K562 (cell line): ENCODE data around the gene BCKDK. TPM values are rescaled to one million over a fixed set of nuclear protein-coding genes. Genes with fewer than 3 reads are reported as not detected.

ENCODE experiments used
- BMI1 ChIP-seq: fragments of 150-350 bp; IDR thresholded peaks from 2 replicates; pipeline ENCODE4 v1.6.1; 2014; ENCODE audit warnings: low read length
- CREB3L1 ChIP-seq: fragments of 450-650 bp; IDR thresholded peaks from 2 replicates; pipeline ENCODE4 v1.6.1; 2014; ENCODE audit warnings: low read depth, mild to moderate bottlenecking, moderate library complexity, borderline replicate concordance
- EP300 ChIP-seq: IDR thresholded peaks from 2 replicates; pipeline ENCODE4 v1.6.1; 2012; ENCODE audit warnings: low read length, improper control_type of control experiment
- HMBOX1 ChIP-seq: sonication (generic); IDR thresholded peaks from 2 replicates; pipeline ENCODE4 v1.6.1; 2016
- L3MBTL2 ChIP-seq: fragments of 450-650 bp; IDR thresholded peaks from 2 replicates; pipeline ENCODE4 v1.6.1; 2016; ENCODE audit warnings: mild to moderate bottlenecking, moderate library complexity
- LEF1 ChIP-seq: fragments of 450-650 bp; IDR thresholded peaks from 2 replicates; pipeline ENCODE4 v1.6.1; 2016; ENCODE audit warnings: mild to moderate bottlenecking
- MAZ ChIP-seq, 2 experiments: fragments of 450-650 bp in 1 of 2; sonication (generic) in 1 of 2; formaldehyde crosslinking; IDR thresholded peaks in 1 of 2; conservative IDR thresholded peaks in 1 of 2; 2 replicates each; pipeline versions ENCODE4 v1.4.0 to v1.5.0; 2020; ENCODE audit warnings: mild to moderate bottlenecking in 1 of 2, missing genetic modification reagents in 1 of 2
- POLR2AphosphoS2 ChIP-seq: IDR thresholded peaks from 2 replicates; pipeline ENCODE4 v1.6.1; 2012; ENCODE audit warnings: low read length, improper control_type of control experiment
- TCF3 ChIP-seq: sonication (generic); formaldehyde crosslinking; IDR thresholded peaks from 2 replicates; pipeline ENCODE4 v1.4.0; 2020; ENCODE audit warnings: mild to moderate bottlenecking, missing genetic modification reagents
- TEAD4 ChIP-seq, 2 experiments: sonication (generic) in 1 of 2; formaldehyde crosslinking in 1 of 2; IDR thresholded peaks; 2 replicates each; pipeline versions ENCODE4 v1.6.1 to v1.8.0; 2012 to 2022; ENCODE audit warnings: borderline replicate concordance in 1 of 2, inconsistent platforms in 1 of 2, low read length in 1 of 2, mild to moderate bottlenecking in 1 of 2, missing genetic modification reagents in 1 of 2
- TRIM24 ChIP-seq, 2 experiments: fragments of 450-650 bp; IDR thresholded peaks; 2 replicates each; pipeline ENCODE4 v1.6.1; 2016
- TRIM28 ChIP-seq: fragments of 450-650 bp; IDR thresholded peaks from 2 replicates; pipeline ENCODE4 v1.6.1; 2017
- ZBTB1 ChIP-seq: sonication (generic); formaldehyde crosslinking; IDR thresholded peaks from 2 replicates; pipeline ENCODE4 v1.8.1; 2023; ENCODE audit warnings: missing genetic modification reagents, low read depth, mild to moderate bottlenecking, borderline replicate concordance
- ZNF561 ChIP-seq: fragments of 450-650 bp; formaldehyde crosslinking; conservative IDR thresholded peaks from 2 replicates; pipeline ENCODE4 v1.4.0; 2020; ENCODE audit warnings: mild to moderate bottlenecking, moderate library complexity
- ZNF79 ChIP-seq: fragments of 250-450 bp; sonication (Bioruptor Pico); IDR thresholded peaks from 2 replicates; pipeline ENCODE4 v1.4.0; 2020; ENCODE audit warnings: low read depth, mild to moderate bottlenecking, moderate library complexity
- polyA plus RNA-seq, 8 experiments: library from polyadenylated mRNA; depleted of rRNA in 4 of 8; stranded (reverse) in 5 of 8; unstranded in 3 of 8; fragments of >200 nt; fragmentation: Nextera tagmentation in 2 of 8; fragmentation: Illumina TruSeq in 1 of 8; extraction: Ambion mirVana in 2 of 8; extraction: Trizol in 1 of 8; gene quantifications; 2 replicates each; pipeline versions ENCODE4 v1.2.1 to v1.2.3, GENCODE V29; 2011 to 2014; ENCODE audit warnings: inconsistent platforms in 1 of 8, missing spikeins in 1 of 8
- total RNA-seq, 7 experiments: library from RNA; depleted of rRNA in 6 of 7; stranded (reverse); fragments of >200 nt in 6 of 7; fragmentation: Illumina TruSeq in 2 of 7; extraction: Trizol in 2 of 7; gene quantifications; 2 replicates each; pipeline versions ENCODE4 v1.2.1 to v1.2.3, GENCODE V29; 2011 to 2021; ENCODE audit warnings: low replicate concordance in 1 of 7
- TF ChIP-seq, protein P1 (sequence below): fragments of 250-450 bp; sonication (Bioruptor Pico); IDR thresholded peaks from 2 replicates; pipeline ENCODE4 v1.5.0; 2021; ENCODE audit warnings: mild to moderate bottlenecking, moderate library complexity
- TF ChIP-seq, protein P2 (sequence below): fragments of 200-800 bp; sonication (Bioruptor generic); IDR thresholded peaks from 2 replicates; pipeline ENCODE4 v1.6.1; 2017; ENCODE audit warnings: missing genetic modification characterization, missing compliant biosample characterization
- TF ChIP-seq, protein P3 (sequence below): fragments of 250-450 bp; sonication (Bioruptor Pico); IDR thresholded peaks from 2 replicates; pipeline ENCODE4 v1.8.0; 2022; ENCODE audit warnings: inconsistent platforms, mild to moderate bottlenecking, moderate library complexity, borderline replicate concordance

The BCKDK gene
- total and polyA plus RNA-seq, 9 of the 15 experiments (the other 6 are each of a cell fraction or from before 2014, with no cell fraction given), result 0.58 to 34.8 (median 13.1) TPM

DNA sequence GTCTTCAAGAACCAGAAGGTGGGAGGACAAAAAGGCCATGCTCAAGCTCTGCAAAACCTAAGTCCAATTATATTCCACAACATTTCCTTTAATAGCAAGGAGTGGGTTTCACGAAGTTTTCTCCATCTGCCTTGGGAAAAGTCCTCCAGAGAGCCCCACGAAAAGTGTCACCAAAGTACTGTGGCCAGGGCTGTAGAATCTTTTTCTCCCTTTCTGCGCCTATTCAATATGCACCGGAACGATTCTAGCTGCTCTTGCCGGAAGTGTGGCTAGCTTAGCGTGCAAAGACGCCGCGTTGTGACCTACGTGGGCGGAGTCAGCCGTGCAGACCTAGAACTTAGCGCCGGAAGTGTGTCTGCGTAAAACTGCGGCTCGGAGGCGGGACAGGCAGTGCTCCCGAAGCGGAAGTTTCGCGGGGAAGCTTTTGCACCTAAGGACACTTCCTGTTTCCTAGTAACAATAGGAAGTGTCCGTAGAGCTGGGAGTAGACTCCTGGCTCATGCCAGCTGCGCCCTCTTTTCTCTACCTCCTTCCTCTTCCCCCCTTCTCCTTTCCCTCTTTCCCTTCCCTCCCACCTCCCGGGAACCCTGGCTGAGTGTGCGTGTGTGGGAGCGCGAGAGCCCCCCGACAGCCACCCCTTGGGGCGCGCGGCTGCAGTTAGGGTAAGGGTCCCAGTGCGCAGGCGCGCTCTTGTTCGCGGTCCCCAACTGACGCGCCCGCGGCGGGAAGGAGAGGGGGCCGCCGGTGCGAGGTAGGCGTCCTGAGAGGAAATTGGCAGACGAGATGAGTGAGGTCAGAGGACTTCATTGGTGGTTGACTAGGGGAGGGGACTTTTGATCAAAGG is 34.0 kb upstream of the BCKDK start, which contains the start of the genes ZNF646 and ZNF668 (continued):
- TF ChIP-seq, protein P1, sequence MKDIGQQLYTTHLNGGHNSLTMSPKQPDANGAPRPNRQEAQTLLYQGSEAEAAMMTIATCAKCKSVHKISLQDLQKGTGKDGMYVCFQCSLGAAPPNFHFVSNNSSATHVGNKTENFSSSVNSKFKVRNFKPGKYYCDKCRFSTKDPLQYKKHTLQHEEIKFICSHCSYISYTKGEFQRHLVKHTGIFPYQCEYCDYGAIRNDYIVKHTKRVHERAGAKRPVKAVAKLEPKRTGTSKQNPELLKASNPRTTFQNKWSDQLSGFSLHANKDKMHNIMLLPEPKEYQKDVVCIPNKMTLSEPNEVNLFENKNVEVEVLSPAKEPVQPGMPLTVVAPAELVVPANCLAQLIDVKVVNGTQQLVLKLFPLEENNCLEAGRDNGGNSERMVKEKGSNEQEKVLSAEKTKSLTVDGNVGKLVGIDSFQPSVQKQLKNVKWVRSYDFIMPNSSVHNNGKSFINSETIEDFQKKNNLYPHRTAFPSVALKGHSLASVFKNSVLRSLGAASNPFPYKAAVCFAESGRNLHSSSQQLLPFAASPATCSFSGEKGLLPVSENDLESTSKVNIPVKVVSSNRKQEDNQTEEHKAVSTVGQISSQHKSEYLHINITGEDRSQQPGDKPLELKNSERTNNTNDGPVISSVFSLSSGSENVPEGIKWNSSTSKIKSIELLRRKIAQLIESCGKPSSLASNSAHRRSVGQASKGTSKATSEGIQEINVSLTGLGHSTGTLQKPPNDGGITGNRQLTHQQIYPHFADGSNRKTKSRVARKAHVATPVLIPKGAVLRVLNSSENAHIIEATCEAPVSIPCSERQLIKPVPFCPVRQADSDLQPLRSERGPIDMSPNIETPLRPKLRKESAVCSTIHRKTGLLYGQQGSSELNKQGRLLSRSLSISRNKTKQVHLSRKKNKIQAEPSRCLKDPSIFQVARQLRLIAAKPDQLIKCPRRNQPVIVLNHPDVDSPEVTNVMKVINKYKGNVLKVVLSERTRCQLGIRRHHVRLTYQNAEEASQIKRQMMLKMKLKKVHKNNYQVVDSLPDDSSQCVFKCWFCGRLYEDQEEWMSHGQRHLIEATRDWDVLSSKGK (CRISPR knock-in tag), result no peak
- TF ChIP-seq EP300, result peak; percentile 45
- no peak for TF ChIP-seq HMBOX1
- TF ChIP-seq ZBTB1 (CRISPR knock-in tag), result no peak
- no peak for TF ChIP-seq ZNF561 (CRISPR knock-in tag)
- TF ChIP-seq CREB3L1, result peak; percentile 77
- TF ChIP-seq MAZ (CRISPR knock-in tag; conservative IDR thresholded peaks at IDR 0.05 in 1 of 2, IDR thresholded peaks at IDR 0.05 in 1 of 2), result peak; percentile 71 to 72; a peak in 3 of 4 replicates
- TF ChIP-seq ZNF79 (CRISPR knock-in tag), result no peak
- TF ChIP-seq TCF3 (CRISPR knock-in tag), result no peak; the same call in 1 of the 2 replicates
- TF ChIP-seq TRIM28, result no peak
- peak in 1 of 2 experiments; percentile 98; a peak in 2 of 4 replicates for TF ChIP-seq TRIM24 (IDR thresholded peaks at IDR 0.05)
- TF ChIP-seq TEAD4 (IDR thresholded peaks at IDR 0.05; ENCODE audit: low read length), result no peak
- no peak for TF ChIP-seq TEAD4 (CRISPR knock-in tag; IDR thresholded peaks at IDR 0.05; ENCODE audit: borderline replicate concordance)
- peak; percentile 56 for TF ChIP-seq L3MBTL2
- no peak; the same call in 1 of the 2 replicates for TF ChIP-seq POLR2AphosphoS2
- TF ChIP-seq, protein P2, sequence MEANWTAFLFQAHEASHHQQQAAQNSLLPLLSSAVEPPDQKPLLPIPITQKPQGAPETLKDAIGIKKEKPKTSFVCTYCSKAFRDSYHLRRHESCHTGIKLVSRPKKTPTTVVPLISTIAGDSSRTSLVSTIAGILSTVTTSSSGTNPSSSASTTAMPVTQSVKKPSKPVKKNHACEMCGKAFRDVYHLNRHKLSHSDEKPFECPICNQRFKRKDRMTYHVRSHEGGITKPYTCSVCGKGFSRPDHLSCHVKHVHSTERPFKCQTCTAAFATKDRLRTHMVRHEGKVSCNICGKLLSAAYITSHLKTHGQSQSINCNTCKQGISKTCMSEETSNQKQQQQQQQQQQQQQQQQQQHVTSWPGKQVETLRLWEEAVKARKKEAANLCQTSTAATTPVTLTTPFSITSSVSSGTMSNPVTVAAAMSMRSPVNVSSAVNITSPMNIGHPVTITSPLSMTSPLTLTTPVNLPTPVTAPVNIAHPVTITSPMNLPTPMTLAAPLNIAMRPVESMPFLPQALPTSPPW, result no peak
- no peak for TF ChIP-seq BMI1
- TF ChIP-seq, protein P3, sequence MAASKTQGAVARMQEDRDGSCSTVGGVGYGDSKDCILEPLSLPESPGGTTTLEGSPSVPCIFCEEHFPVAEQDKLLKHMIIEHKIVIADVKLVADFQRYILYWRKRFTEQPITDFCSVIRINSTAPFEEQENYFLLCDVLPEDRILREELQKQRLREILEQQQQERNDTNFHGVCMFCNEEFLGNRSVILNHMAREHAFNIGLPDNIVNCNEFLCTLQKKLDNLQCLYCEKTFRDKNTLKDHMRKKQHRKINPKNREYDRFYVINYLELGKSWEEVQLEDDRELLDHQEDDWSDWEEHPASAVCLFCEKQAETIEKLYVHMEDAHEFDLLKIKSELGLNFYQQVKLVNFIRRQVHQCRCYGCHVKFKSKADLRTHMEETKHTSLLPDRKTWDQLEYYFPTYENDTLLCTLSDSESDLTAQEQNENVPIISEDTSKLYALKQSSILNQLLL (CRISPR knock-in tag), result no peak
- TF ChIP-seq LEF1, result no peak
